Left ventricle myocardium inferior (tissue), 1 donor: ENCODE measurements around the gene CPNE4. TPM values are rescaled to one million over a fixed set of nuclear protein-coding genes. Genes with fewer than 3 reads are reported as not detected.

Source experiments
- DNase-seq: peaks from one replicate; pipeline ENCODE4 v3.0.0-alpha.2; 2020
- H3K27ac ChIP-seq: fragments of 200-600 bp; replicated peaks from 2 replicates; pipeline ENCODE4 v1.8.0; 2021
- H3K27me3 ChIP-seq: fragments of 200-600 bp; 2 replicates; pipeline ENCODE4 v1.8.0; 2021; ENCODE audit warnings: low read depth
- H3K36me3 ChIP-seq: fragments of 200-600 bp; 2 replicates; pipeline ENCODE4 v1.8.0; 2021
- H3K4me1 ChIP-seq: fragments of 200-600 bp; 2 replicates; pipeline ENCODE4 v1.8.0; 2021
- H3K4me3 ChIP-seq: fragments of 200-600 bp; 2 replicates; pipeline ENCODE4 v1.8.0; 2021; ENCODE audit warnings: mild to moderate bottlenecking, moderate library complexity
- H3K9me3 ChIP-seq: fragments of 200-600 bp; replicated peaks from 2 replicates; pipeline ENCODE4 v1.8.0; 2021
- intact Hi-C: fragments of 100-400 bp; cut with micrococcal nuclease; formaldehyde crosslinking; loops from one replicate; pipeline ENCODE4 v1.11.0; 2022
- total RNA-seq: library from RNA; stranded (reverse); fragmentation: NEBNext Ultra II Directional; extraction: Animal tissue kit (Norgen Biotek cat#: 25700); gene quantifications from one replicate; pipeline ENCODE4 v1.2.1, GENCODE V29; 2021
- TF ChIP-seq, protein P1 (sequence below): fragments of 200-600 bp; IDR thresholded peaks from 2 replicates; pipeline ENCODE4 v1.8.0; 2021; ENCODE audit warnings: antibody characterized with exemption, mild to moderate bottlenecking, borderline replicate concordance
- donor health status: DM: no; HTN: yes; CAD: no; lungs with severe emphysema.

CPNE4 gene
- total RNA-seq, 1 donor from 2014 or later = 17.9 TPM

DNA sequence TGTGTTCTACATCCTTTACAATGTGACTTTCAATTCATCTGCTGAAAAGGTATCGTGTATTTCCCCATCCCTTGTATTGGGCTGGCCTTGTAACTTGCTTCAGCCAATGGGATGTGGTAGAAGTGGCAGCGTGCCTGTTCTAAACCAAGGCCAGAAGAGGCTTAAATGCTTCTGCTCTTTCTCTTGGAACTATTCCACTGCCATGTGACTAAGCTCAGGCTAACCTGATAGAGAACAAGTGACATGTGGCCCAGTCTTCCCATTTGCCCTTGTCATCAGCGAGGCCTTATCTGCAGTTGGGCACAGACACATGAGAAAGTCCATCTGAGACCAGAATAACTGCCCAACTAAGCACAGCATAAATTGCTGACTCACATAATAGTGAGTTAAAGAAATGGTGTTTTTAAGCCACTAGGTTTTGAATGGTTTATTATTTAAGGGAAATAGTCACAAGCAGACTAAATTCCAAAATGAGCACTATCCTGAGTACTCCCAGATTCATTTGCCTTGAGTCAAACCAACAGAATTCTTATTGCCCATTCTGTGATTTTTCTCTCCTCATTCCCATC lies 230.2 kb downstream of the CPNE4 start:
- TF ChIP-seq, protein P1, sequence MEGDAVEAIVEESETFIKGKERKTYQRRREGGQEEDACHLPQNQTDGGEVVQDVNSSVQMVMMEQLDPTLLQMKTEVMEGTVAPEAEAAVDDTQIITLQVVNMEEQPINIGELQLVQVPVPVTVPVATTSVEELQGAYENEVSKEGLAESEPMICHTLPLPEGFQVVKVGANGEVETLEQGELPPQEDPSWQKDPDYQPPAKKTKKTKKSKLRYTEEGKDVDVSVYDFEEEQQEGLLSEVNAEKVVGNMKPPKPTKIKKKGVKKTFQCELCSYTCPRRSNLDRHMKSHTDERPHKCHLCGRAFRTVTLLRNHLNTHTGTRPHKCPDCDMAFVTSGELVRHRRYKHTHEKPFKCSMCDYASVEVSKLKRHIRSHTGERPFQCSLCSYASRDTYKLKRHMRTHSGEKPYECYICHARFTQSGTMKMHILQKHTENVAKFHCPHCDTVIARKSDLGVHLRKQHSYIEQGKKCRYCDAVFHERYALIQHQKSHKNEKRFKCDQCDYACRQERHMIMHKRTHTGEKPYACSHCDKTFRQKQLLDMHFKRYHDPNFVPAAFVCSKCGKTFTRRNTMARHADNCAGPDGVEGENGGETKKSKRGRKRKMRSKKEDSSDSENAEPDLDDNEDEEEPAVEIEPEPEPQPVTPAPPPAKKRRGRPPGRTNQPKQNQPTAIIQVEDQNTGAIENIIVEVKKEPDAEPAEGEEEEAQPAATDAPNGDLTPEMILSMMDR = no peak
- peak; percentile 62 for DNase-seq
- H3K27ac ChIP-seq = peak overlapping the region; percentile 72

DNA sequence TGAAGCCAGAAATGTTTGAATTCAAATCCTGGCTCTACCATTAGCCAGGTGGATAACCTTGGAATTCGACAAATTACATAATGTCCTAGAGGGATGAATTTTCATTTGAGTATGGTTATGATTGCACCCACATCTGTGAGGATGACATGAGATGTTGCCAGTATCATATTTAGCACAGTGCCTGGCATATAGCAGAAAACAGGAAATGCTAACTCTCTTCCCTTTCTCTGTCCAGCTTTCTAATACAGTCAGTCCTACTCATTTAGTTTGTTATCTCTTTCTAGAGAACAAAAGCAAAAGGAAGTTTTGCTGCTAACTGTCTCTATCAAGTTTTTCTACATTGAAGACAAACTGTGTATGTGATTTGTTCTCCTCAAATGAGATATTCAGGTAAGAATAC lies 231.7 kb downstream of the CPNE4 start:
- Histone ChIP-seq H3K4me3 (peak overlapping the region; percentile 59), H3K27ac (peak overlapping the region; percentile 72), H3K27me3 (no peaks in the 10 kb centered on the region), H3K4me1 (peaks cover 51% of the 10 kb centered on the region), H3K36me3 (no peaks in the 10 kb centered on the region), H3K9me3 (no peaks in the 10 kb centered on the region)
- TF ChIP-seq, protein P1 = no peak
- DNase-seq = no peak
- intact Hi-C loops = no loop called here

More for the DNA sequence above, 230.2 kb downstream of the CPNE4 start:
- intact Hi-C loops = no loop called here
- Histone ChIP-seq H3K4me3 (peak overlapping the region; percentile 59), H3K36me3 (no peaks in the 10 kb centered on the region), H3K27me3 (no peaks in the 10 kb centered on the region), H3K9me3 (no peaks in the 10 kb centered on the region), H3K4me1 (peaks cover 36% of the 10 kb centered on the region)

DNA sequence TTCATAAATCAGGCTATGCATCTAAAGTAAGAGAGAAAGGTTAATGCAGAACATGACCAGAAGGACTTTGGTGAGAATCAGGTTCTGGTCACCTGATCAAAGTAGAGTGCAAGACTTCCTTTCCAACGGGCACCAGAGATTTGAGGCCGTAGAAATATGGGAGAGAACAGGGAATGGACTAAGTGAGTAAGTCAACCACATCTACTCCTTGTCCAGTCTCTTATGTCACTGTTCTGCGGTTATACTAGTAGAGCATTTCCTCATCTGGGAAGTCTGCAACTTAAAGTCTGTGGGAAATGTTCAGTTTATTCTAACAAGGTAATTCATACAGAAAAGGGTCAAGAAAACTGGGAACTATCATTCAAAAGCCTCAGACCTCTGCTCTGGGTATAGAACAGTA lies 232.8 kb downstream of the CPNE4 start:
- Histone ChIP-seq H3K4me1 (peaks cover 57% of the 10 kb centered on the region), H3K27ac (no peak overlapping the region), H3K27me3 (no peaks in the 10 kb centered on the region), H3K36me3 (no peaks in the 10 kb centered on the region), H3K9me3 (no peaks in the 10 kb centered on the region), H3K4me3 (peak overlapping the region; percentile 59)
- intact Hi-C loops = no loop called here
- TF ChIP-seq, protein P1 = no peak
- no peak for DNase-seq

DNA sequence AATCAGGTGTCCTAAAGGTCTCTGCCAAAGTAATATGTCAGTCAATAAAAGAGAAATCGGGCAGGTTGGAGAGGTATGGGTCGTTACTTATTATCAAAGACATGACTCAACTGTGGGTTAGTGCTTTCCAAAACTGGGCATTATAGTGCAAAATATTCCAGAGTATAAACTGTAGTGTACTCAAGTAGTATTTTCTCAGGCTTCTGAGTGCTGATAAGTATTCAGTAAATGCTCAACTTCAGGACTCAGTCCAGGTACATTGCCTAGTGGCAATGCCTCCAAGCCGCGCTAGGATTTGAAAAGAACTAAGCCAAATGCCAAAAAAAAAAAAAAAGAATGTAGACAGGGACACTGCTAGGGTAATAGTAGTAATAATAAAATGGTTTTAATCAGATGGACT lies 233.2 kb downstream of the CPNE4 start:
- Histone ChIP-seq H3K9me3 (no peaks in the 10 kb centered on the region), H3K36me3 (no peaks in the 10 kb centered on the region), H3K4me1 (peaks cover 60% of the 10 kb centered on the region), H3K27me3 (no peaks in the 10 kb centered on the region), H3K4me3 (no peak overlapping the region), H3K27ac (no peak overlapping the region)
- TF ChIP-seq, protein P1 = no peak
- intact Hi-C loops = no loop called here
- no peak for DNase-seq

DNA sequence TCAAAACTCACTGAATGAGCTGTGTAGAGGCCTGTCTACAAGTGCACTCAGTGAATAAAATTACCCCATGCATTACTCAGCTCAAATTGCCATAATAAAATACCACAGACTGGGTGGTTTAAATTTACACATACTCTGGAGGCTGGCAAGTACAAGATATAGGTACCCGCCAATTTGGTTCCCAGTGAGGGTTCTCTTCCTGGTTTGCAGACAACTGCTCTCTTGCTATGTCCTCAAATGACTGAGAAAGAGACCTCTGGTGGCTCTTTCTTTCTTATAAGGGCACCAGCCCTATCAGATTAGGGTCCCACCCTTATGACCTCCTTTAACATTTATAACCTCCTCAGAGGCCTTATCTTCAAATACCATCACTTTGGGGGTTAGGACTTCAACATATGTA lies 237.0 kb downstream of the CPNE4 start:
- TF ChIP-seq, protein P1 = no peak
- DNase-seq = no peak
- Histone ChIP-seq H3K27ac (no peak overlapping the region), H3K36me3 (no peaks in the 10 kb centered on the region), H3K9me3 (no peaks in the 10 kb centered on the region), H3K4me1 (peaks cover 62% of the 10 kb centered on the region), H3K4me3 (no peak overlapping the region), H3K27me3 (no peaks in the 10 kb centered on the region)
- intact Hi-C loops = no loop called here
